Mesenchymal stem cell (in vitro differentiated cells and primary cell): ENCODE measurements around the gene PLCB3.

Experiments used
- DNase-seq: peaks from one replicate; pipeline ENCODE4 v3.0.0-alpha.2; 2013
- H2AFZ ChIP-seq: one replicate; pipeline ENCODE4 v1.6.1; 2013; ENCODE audit warnings: low read depth, mild to moderate bottlenecking, control low read depth, inconsistent platforms, low read length, moderate library complexity
- H2AK5ac ChIP-seq: 2 replicates; pipeline ENCODE4 v1.6.1; 2013; ENCODE audit warnings: low read length, moderate library complexity, mild to moderate bottlenecking, inconsistent platforms; ENCODE audit not compliant: severe bottlenecking
- H2BK120ac ChIP-seq: one replicate; pipeline ENCODE4 v1.6.1; 2013; ENCODE audit warnings: low read depth, mild to moderate bottlenecking, inconsistent platforms, low read length, moderate library complexity
- H2BK12ac ChIP-seq, 2 experiments: one replicate each; pipeline ENCODE4 v1.6.1; 2013; ENCODE audit warnings: inconsistent platforms in 2 of 2, low read length in 2 of 2, mild to moderate bottlenecking in 2 of 2, moderate library complexity in 2 of 2, control low read depth in 1 of 2
- H2BK15ac ChIP-seq: one replicate; pipeline ENCODE4 v1.6.1; 2013; ENCODE audit warnings: mild to moderate bottlenecking, low read depth, inconsistent platforms; ENCODE audit not compliant: poor library complexity, severe bottlenecking
- H2BK5ac ChIP-seq: 2 replicates; pipeline ENCODE4 v1.6.1; 2013; ENCODE audit warnings: low read depth, mild to moderate bottlenecking, low read length, control low read depth, inconsistent platforms; ENCODE audit not compliant: poor library complexity, severe bottlenecking
- H3K14ac ChIP-seq, 2 experiments: one replicate each; pipeline ENCODE4 v1.6.1; 2013; ENCODE audit warnings: inconsistent platforms in 2 of 2, low read length in 2 of 2, control low read depth in 1 of 2, mild to moderate bottlenecking in 1 of 2, moderate library complexity in 1 of 2
- H3K18ac ChIP-seq, 2 experiments: one replicate each; pipeline ENCODE4 v1.6.1; 2013; ENCODE audit warnings: inconsistent platforms in 2 of 2, low read length in 2 of 2, control low read depth in 1 of 2, low read depth in 1 of 2, mild to moderate bottlenecking in 1 of 2
- H3K23ac ChIP-seq, 2 experiments: one replicate each; pipeline ENCODE4 v1.6.1; 2013; ENCODE audit warnings: inconsistent platforms in 2 of 2, low read length in 2 of 2, mild to moderate bottlenecking in 2 of 2, moderate library complexity in 2 of 2, control low read depth in 1 of 2
- H3K27ac ChIP-seq: 2 replicates; pipeline ENCODE4 v1.5.1; 2013; ENCODE audit warnings: mild to moderate bottlenecking, moderate library complexity, low read length, control low read depth, inconsistent platforms; ENCODE audit not compliant: poor library complexity, severe bottlenecking
- H3K27me3 ChIP-seq, 2 experiments: 2 replicates each; pipeline versions ENCODE4 v1.6.1 to v1.7.0; 2013; ENCODE audit warnings: low read length in 2 of 2, mild to moderate bottlenecking in 2 of 2, moderate library complexity in 2 of 2, control low read depth in 1 of 2, inconsistent platforms in 1 of 2; ENCODE audit not compliant: control insufficient read depth in 1 of 2, insufficient read depth in 1 of 2
- H3K36me3 ChIP-seq, 2 experiments: 2 replicates each; pipeline versions ENCODE4 v1.6.1 to v1.7.0; 2013; ENCODE audit warnings: low read length in 2 of 2, control low read depth in 1 of 2, inconsistent platforms in 1 of 2, low read depth in 1 of 2, mild to moderate bottlenecking in 1 of 2; ENCODE audit not compliant: insufficient read depth in 2 of 2, control insufficient read depth in 1 of 2
- H3K4ac ChIP-seq, 2 experiments: one replicate each; pipeline ENCODE4 v1.6.1; 2013; ENCODE audit warnings: inconsistent platforms in 2 of 2, low read length in 2 of 2, mild to moderate bottlenecking in 2 of 2, moderate library complexity in 2 of 2, control low read depth in 1 of 2, low read depth in 1 of 2
- H3K4me1 ChIP-seq: 2 replicates; pipeline ENCODE4 v1.6.1; 2013; ENCODE audit warnings: low read depth, low read length, control low read depth; ENCODE audit not compliant: control insufficient read depth, insufficient read depth
- H3K4me2 ChIP-seq: 2 replicates; pipeline ENCODE4 v1.6.1; 2013; ENCODE audit warnings: low read length, mild to moderate bottlenecking, inconsistent platforms; ENCODE audit not compliant: poor library complexity, severe bottlenecking
- H3K4me3 ChIP-seq, 2 experiments: 2 replicates each; pipeline versions ENCODE4 v1.5.1 to v1.7.0; 2013; ENCODE audit warnings: low read length in 2 of 2, mild to moderate bottlenecking in 2 of 2, control low read depth in 1 of 2, low read depth in 1 of 2; ENCODE audit not compliant: insufficient read depth in 1 of 2
- H3K79me1 ChIP-seq: replicated peaks from 2 replicates; pipeline ENCODE4 v1.6.1; 2013; ENCODE audit warnings: mild to moderate bottlenecking, control low read depth, low read length, inconsistent platforms; ENCODE audit not compliant: poor library complexity, severe bottlenecking
- H3K9ac ChIP-seq: 2 replicates; pipeline ENCODE4 v1.7.0; 2013; ENCODE audit warnings: mild to moderate bottlenecking, low read length, moderate library complexity
- H3K9me3 ChIP-seq: 2 replicates; pipeline ENCODE4 v1.7.0; 2013; ENCODE audit warnings: mild to moderate bottlenecking, low read length; ENCODE audit not compliant: control insufficient read depth
- H4K8ac ChIP-seq: one replicate; pipeline ENCODE4 v1.6.1; 2013; ENCODE audit warnings: inconsistent platforms, mild to moderate bottlenecking, low read length, moderate library complexity
- H4K91ac ChIP-seq: one replicate; pipeline ENCODE4 v1.6.1; 2013; ENCODE audit warnings: mild to moderate bottlenecking, low read length, inconsistent platforms
- WGBS: methylation state at CpG from one replicate; pipeline ENCODE4 v1.1.7; 2013; ENCODE audit warnings: mixed read lengths; 5-methylcytosine and 5-hydroxymethylcytosine counted together

Gene PLCB3

DNA sequence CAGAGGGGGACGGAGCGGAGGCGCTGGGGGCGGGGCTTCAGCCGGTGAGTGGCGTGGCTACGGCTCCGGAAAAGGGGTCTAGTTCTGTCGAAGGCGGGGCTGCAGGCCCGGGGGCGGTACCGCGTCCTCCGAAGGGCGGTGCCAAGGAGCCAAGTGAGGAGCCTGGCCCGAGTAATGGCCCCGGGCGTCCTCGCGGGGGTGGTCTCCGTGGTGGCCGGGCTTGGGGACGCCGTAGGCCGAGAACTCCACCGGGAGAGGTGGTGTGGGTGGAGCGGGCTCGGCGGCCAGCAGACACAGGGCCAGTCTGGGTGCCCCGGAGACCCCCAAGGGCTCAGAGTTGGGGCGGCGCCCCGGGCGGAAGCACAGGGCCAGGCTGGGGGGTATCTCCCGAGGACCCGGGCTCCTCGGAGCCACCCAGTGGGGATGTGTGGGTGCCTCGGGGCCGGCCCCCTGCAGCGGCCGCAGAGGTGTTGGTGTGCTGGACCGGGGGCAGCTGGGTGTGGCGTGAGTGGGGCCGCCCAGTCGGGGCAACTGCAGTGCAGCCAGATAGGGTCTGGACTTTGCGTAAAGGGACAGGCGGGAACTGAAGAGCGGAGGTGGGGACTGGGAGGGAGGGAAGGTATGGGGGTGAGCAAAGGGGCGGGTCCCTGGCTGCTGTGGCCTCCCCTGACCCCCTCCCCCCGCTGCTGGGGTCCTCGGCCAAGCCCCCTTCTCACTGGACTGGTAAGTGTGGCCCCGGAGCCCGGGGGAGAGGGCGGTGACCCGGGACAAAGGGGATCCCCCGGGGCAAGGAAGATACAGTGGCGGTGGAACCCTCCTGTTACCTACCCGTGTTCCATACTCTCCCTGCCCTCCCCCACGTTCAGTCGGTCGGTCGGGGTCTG lies 9.6 kb upstream of the PLCB3 start:
- under 1% methylated on average over 47 of the region's 63 CpGs for WGBS
- H2BK120ac ChIP-seq: peak overlapping the region; percentile 82

GRCh38 chr11:64243236-64243854 lies 8.0 kb upstream of the PLCB3 start:
- H2BK15ac ChIP-seq: no peak overlapping the region
- no peaks in the 10 kb centered on the region for H3K9me3 ChIP-seq
- H2BK120ac ChIP-seq: no peak overlapping the region
- H3K23ac ChIP-seq: peak overlapping the region in 1 of 2 experiments; percentile 61
- no peak overlapping the region for H2AFZ ChIP-seq
- no peak overlapping the region for H3K18ac ChIP-seq
- H3K4me3 ChIP-seq: peak overlapping the region in 1 of 2 experiments; percentile 89
- H3K4ac ChIP-seq: no peak overlapping the region
- H4K91ac ChIP-seq: no peak overlapping the region
- H3K9ac ChIP-seq: peak overlapping the region; percentile 91
- no peak for DNase-seq
- H3K4me2 ChIP-seq: no peak overlapping the region
- H3K4me1 ChIP-seq: peaks cover 41% of the 10 kb centered on the region
- H2AK5ac ChIP-seq: no peak overlapping the region
- H3K79me1 ChIP-seq: peaks cover 9% of the 10 kb centered on the region
- peak overlapping the region; percentile 0 for H3K27ac ChIP-seq
- WGBS: 81% methylated on average over 5 of the region's 8 CpGs
- peaks cover 29 to 38% of the 10 kb centered on the region in 2 experiments for H3K36me3 ChIP-seq
- no peak overlapping the region for H4K8ac ChIP-seq
- H2BK5ac ChIP-seq: no peak overlapping the region
- no peaks in the 10 kb centered on the region for H3K27me3 ChIP-seq
- no peak overlapping the region for H2BK12ac ChIP-seq
- peak overlapping the region in 1 of 2 experiments; percentile 33 for H3K14ac ChIP-seq

More for the DNA sequence above, 9.6 kb upstream of the PLCB3 start:
- H3K18ac ChIP-seq: peak overlapping the region; percentile 14 to 90
- peaks cover 37% of the 10 kb centered on the region for H3K4me1 ChIP-seq
- H3K4ac ChIP-seq: peak overlapping the region; percentile 40 to 98
- DNase-seq: peak; percentile 59
- H3K27ac ChIP-seq: peak overlapping the region; percentile 36
- H2BK12ac ChIP-seq: peak overlapping the region in 1 of 2 experiments; percentile 65
- H4K8ac ChIP-seq: peak overlapping the region; percentile 78
- H3K79me1 ChIP-seq: peaks cover 17% of the 10 kb centered on the region
- peak overlapping the region in 1 of 2 experiments; percentile 10 for H3K23ac ChIP-seq
- H2AFZ ChIP-seq: no peak overlapping the region
- H3K4me3 ChIP-seq: peak overlapping the region; percentile 74 to 89
- peaks cover 42 to 51% of the 10 kb centered on the region in 2 experiments for H3K36me3 ChIP-seq
- peak overlapping the region; percentile 54 for H2BK5ac ChIP-seq
- H2BK15ac ChIP-seq: peak overlapping the region; percentile 99
- peak overlapping the region in 1 of 2 experiments; percentile 82 for H3K14ac ChIP-seq
- peak overlapping the region; percentile 91 for H3K9ac ChIP-seq
- peak overlapping the region; percentile 89 for H4K91ac ChIP-seq
- peak overlapping the region; percentile 59 for H2AK5ac ChIP-seq
- H3K9me3 ChIP-seq: no peaks in the 10 kb centered on the region
- no peaks in the 10 kb centered on the region for H3K27me3 ChIP-seq
- H3K4me2 ChIP-seq: peak overlapping the region; percentile 95

DNA sequence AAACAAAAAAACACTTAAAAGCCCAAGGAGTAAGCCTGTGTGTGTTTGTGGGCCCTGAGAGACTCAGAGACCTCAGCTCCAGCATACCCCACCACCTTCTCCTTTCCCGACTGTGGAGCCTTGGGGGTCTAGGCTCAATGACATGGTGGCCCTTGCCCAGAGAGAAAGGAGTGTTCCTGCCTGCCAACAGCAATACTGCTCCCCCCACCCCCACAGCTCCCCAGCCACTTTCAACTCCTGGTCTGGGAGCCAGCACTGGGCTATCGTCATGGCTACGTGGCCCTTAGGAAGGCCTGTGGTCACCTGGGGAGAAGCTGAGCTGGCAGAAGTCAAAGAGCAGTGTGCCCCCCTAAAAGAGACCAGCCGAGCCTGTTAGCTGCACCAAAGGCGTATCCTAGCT lies 7.2 kb upstream of the PLCB3 start:
- WGBS: 76% methylated on average over 3 of the region's 5 CpGs
- H2AK5ac ChIP-seq: no peak overlapping the region

GRCh38 chr11:64244966-64245365 lies 6.4 kb upstream of the PLCB3 start:
- Histone ChIP-seq H2BK15ac (no peak overlapping the region), H2BK5ac (peak overlapping the region; percentile 10), H3K4ac (peak overlapping the region in 1 of 2 experiments; percentile 38), H2AFZ (no peak overlapping the region), H2AK5ac (peak overlapping the region; percentile 68), H3K79me1 (peaks cover 6% of the 10 kb centered on the region), H2BK120ac (peak overlapping the region; percentile 27), H4K91ac (no peak overlapping the region), H3K4me1 (peaks cover 41% of the 10 kb centered on the region), H3K36me3 (peaks cover 15 to 26% of the 10 kb centered on the region in 2 experiments), H3K27ac (peak overlapping the region; percentile 79), H3K23ac (peak overlapping the region in 1 of 2 experiments; percentile 81), H3K9me3 (no peaks in the 10 kb centered on the region), H3K27me3 (no peaks in the 10 kb centered on the region), H3K9ac (peak overlapping the region; percentile 93), H3K14ac (peak overlapping the region in 1 of 2 experiments; percentile 57), H3K4me3 (peak overlapping the region; percentile 75 to 95), H2BK12ac (peak overlapping the region in 1 of 2 experiments; percentile 60), H4K8ac (peak overlapping the region; percentile 12), H3K4me2 (peak overlapping the region; percentile 89), H3K18ac (peak overlapping the region in 1 of 2 experiments; percentile 29)
- 100% methylated on average over 1 of the region's 6 CpGs for WGBS
- no peak for DNase-seq

More for the DNA sequence above, 7.2 kb upstream of the PLCB3 start:
- no peak for DNase-seq
- Histone ChIP-seq H3K4me3 (peak overlapping the region in 1 of 2 experiments; percentile 51), H3K79me1 (peaks cover 10% of the 10 kb centered on the region), H3K36me3 (peaks cover 22 to 30% of the 10 kb centered on the region in 2 experiments), H3K9ac (peak overlapping the region; percentile 93), H2AFZ (no peak overlapping the region), H3K27ac (peak overlapping the region; percentile 1), H2BK5ac (no peak overlapping the region), H4K91ac (no peak overlapping the region), H3K9me3 (no peaks in the 10 kb centered on the region), H3K4ac (no peak overlapping the region), H2BK120ac (no peak overlapping the region), H3K27me3 (no peaks in the 10 kb centered on the region), H3K23ac (no peak overlapping the region), H3K14ac (no peak overlapping the region), H3K4me1 (peaks cover 41% of the 10 kb centered on the region), H2BK12ac (no peak overlapping the region), H3K18ac (no peak overlapping the region), H4K8ac (no peak overlapping the region), H2BK15ac (no peak overlapping the region), H3K4me2 (no peak overlapping the region)
